Ovary (tissue), 3 donors: ENCODE measurements around the gene CAPN5.

ENCODE experiments used
- POLR2A ChIP-seq: fragments of 450-650 bp; IDR thresholded peaks from one replicate; pipeline ENCODE4 v1.6.1; 2017; ENCODE audit warnings: antibody characterized with exemption, mild to moderate bottlenecking, moderate library complexity
- TF ChIP-seq, protein P1 (sequence below), 3 donors: fragments of 450-650 bp in 2 of 3; fragments of 200-600 bp in 1 of 3; IDR thresholded peaks; one replicate each; pipeline versions ENCODE4 v1.5.1 to v1.8.0; 2016 to 2022; ENCODE audit warnings: antibody characterized with exemption in 3 of 3, mild to moderate bottlenecking in 1 of 3
- donor health status: DM: no; HTN: no; CAD: no.

DNA sequence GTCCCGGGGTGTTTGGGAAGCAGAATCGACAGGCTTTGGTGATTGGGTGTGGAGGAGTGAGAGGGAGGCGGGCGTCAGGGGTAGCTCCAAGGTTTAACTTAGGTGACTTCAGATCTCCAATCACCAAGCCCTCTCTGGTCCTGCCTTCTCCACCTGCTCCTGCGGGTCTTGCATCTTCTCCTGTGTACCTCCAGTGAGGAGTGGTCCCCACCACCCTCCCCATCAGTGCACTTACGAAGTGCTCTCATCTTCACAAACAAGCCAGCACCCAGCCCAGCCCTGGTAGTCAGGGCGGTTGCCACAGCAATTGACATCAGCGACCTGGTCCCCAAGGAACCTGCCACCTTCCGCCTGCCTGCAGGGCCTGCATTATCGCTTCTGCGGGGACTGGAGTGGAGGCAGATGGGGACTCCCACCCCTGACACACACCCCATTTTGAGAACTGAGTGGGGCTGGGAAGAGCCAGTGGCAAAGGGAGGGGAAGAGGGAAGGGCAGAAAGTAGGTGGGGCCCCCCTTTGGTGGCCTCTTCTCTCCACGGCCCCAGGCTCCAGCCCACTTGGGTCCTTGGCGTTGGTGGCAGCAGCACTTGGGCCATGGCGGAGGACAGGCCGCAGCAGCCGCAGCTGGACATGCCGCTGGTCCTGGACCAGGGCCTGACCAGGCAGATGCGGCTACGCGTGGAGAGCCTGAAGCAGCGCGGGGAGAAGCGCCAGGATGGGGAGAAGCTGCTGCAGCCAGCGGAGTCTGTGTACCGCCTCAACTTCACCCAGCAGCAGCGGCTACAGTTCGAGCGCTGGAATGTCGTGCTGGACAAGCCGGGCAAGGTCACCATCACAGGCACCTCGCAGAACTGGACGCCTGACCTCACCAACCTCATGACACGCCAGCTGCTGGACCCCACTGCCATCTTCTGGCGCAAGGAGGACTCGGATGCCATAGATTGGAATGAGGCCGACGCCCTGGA is 35.8 kb downstream of the CAPN5 start, which contains the start of gene OMP:
- TF ChIP-seq, protein P1, sequence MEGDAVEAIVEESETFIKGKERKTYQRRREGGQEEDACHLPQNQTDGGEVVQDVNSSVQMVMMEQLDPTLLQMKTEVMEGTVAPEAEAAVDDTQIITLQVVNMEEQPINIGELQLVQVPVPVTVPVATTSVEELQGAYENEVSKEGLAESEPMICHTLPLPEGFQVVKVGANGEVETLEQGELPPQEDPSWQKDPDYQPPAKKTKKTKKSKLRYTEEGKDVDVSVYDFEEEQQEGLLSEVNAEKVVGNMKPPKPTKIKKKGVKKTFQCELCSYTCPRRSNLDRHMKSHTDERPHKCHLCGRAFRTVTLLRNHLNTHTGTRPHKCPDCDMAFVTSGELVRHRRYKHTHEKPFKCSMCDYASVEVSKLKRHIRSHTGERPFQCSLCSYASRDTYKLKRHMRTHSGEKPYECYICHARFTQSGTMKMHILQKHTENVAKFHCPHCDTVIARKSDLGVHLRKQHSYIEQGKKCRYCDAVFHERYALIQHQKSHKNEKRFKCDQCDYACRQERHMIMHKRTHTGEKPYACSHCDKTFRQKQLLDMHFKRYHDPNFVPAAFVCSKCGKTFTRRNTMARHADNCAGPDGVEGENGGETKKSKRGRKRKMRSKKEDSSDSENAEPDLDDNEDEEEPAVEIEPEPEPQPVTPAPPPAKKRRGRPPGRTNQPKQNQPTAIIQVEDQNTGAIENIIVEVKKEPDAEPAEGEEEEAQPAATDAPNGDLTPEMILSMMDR (IDR thresholded peaks at IDR 0.05) = no peak
- TF ChIP-seq POLR2A = no peak
